Stimulated activated CD8-positive, alpha-beta memory T cell treated with anti-CD3 and anti-CD28 coated beads, Interleukin-7, amount 100 ng/mL, for 4 hours (primary cell): Measurements from ENCODE around the gene FBL.

Experiments used
- DNase-seq, 2 donors: peaks; one replicate each; pipeline ENCODE4 v3.0.0-alpha.2; 2020; ENCODE audit warnings: low read depth in 2 of 2

The FBL gene

GRCh38 chr19:39842693-39843435 lies 3.3 kb downstream of the FBL start:
- no peak for DNase-seq

- no peak for DNase-seq
Observed at GRCh38 chr19:39841041-39841440, 5.1 kb downstream of the FBL start.

DNA sequence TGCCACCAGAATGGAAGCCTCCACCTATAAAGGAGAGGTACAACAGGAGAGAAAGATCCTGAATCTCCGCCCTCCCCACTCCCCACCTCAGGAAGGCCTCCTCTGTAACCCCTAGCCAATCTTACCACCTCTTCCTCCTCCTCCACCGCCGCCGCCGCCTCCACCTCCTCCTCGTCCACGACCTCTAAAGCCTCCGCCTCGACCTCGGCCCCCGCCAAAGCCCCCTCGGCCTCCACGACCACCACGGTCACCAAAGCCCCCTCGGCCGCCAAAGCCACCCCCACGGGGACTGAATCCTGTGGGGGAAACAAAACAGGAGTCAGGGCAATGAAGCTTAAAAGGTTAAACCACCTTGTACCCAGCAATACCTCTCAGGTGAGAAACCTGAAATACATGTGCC lies 5.7 kb downstream of the FBL start:
- DNase-seq: no peak

GRCh38 chr19:39839678-39840327 lies 6.4 kb downstream of the FBL start:
- DNase-seq: no peak

DNA sequence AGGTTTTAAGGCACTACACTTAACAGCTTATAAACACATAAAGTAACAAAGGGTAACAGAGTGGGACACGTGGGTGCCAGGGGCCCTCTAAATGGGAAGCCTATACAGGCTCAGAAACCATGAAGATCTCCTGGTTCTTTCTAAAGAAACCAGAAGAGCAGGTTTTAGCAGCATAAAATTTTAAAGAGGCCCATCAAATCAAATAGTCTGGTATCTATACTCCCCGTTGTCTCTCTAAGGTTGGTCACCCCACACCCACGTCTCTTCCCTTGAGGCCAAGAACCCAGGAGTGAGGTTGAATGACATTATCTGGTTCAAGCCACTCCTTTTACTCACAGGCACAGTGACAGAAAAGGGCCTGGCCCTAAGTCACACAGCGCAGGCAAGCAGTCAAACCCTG lies 7.6 kb downstream of the FBL start:
- DNase-seq: no peak

- no peak for DNase-seq
Observed at GRCh38 chr19:39837978-39838377, 8.2 kb downstream of the FBL start.

DNA sequence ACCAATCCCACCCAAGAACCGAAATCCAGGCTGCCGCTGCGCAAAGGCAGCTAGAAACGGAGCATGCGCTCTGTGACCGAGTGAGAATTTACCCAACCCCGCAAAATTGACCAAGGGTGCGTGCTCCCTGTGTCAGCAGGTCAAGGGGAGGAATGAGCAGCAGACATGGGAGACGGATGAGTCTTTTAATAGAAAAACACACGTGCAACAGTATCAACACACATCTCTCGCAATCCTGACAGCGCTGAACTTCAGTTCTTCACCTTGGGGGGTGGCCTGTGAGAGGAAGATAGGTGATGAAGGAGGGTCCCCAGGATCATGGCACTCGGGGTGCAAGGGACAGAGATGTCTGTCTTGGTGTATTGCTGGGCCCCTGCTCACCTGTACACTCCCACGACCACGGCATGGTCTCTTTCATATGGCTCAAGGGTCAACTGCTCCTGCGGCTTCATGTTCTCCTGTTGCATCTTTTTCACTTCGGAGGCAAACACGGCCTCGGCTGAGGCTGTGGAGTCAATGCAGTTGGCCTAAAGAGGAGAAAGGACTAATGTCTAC lies 11.8 kb downstream of the FBL start:
- no peak for DNase-seq

- peak; percentile 96 for DNase-seq
Observed at GRCh38 chr19:39833464-39834286, 12.5 kb downstream of the FBL start, which contains the start of gene DYRK1B. TSS of gene DYRK1B (minus strand) at chr19:39834162. CDS start at chr19:39831867, 2,295 bp downstream.

DNA sequence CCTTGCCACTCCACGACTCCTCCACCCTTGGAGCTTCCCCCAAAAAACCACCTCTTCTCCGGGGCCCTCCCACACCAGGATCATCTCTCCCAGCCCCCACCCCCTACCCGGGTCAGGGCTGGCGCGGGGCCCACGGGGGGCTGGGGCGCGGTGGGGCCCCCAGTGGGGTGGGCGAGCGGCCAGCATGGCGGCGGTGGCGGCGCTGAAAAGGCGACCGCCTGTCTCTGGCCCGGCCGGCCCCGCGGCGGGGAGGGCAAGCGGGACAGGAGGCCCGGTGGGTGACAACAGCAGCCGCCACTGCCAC lies 13.1 kb downstream of the FBL start:
- DNase-seq: no peak

GRCh38 chr19:39832341-39833083 lies 13.7 kb downstream of the FBL start:
- DNase-seq: no peak

DNA sequence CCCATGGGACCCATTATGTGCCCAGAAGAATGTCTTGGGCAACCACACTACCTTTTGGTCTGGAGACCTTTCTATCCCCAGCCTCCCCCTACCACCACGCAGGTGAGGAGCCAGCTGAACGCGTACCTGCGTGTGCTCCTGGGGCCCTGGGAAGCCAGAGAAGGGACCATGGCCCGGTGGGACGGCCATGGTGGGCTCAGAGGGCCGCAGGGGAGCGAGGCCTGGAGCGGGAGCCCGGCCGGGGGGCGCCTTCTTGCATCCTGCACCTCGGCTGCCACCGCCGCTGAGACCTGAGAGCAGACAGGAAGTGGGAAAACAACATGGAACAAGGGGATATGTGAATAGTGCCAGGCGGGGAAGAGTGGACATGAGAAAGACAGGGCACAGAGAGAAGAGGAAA lies 14.5 kb downstream of the FBL start:
- DNase-seq: no peak

GRCh38 chr19:39830847-39831246 lies 15.3 kb downstream of the FBL start:
- no peak for DNase-seq

DNA sequence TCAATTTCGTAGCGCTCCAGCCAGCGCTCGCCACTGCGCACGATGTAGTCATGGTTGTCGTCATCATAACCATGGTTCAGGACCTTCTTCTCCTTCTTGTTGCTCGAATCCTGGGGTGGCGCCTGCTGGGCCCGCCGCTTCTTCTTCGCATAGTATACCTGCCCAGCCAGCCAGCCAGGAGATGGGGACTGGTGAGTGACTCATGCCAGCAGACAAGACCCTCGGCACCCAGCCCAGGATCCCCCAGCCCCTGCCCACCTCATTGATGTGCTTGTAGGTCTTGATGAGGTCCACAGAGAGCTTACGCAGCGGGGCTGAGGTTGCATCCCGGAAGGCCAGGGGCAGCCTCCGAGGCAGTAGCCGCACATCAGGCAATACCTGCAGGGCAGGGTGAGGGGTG lies 15.8 kb downstream of the FBL start:
- no peak for DNase-seq

- no peak for DNase-seq
Observed at GRCh38 chr19:39829702-39830275, 16.4 kb downstream of the FBL start.

DNA sequence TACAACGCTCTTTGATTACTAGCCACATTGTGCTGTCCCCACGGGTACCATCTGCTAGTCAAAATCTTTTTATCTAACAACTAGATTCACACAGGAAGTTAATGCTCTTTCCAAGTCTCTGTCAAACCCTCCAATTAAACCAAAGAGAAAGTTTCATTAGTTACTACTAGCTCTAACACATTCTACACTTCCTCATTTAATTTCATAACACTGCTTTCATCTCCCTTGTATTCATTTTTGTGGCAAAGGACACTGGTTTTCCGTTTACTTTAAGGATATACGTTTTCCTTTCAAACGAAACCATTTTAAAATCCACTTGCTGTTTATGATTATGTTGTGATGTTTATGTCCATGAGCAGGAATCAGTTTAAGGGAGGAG lies 17.5 kb downstream of the FBL start:
- DNase-seq: no peak

DNA sequence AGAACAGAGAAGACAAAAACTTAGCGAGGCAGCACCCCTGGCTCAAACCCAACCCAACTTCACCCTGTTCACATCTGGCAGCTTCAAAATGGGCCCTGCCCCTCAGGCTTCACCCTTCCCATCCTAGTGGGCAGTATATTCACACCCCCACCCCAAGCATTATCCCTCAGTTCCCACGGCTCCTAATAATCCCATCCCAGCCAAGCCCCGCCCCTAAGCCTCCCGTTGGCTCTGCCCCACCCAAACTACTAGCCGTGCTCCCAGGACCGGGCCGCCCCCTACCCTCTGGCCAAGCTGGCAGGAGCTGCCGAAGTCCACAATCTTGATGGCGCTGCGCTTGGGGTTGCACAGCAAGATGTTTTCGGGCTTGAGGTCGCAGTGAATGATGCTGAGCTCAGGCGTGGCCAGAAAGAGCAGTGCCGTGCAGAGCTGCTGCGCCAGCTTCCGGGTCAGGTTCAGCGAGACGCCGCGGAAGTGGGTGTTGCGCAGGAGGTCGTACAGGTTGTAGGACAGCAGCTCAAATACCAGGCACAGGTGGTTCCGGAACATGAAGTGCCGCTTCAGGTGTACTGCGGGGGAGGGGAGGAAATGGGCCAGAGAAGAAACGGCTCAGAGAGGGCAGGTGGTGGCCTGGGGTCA lies 18.0 kb downstream of the FBL start:
- DNase-seq: no peak

DNA sequence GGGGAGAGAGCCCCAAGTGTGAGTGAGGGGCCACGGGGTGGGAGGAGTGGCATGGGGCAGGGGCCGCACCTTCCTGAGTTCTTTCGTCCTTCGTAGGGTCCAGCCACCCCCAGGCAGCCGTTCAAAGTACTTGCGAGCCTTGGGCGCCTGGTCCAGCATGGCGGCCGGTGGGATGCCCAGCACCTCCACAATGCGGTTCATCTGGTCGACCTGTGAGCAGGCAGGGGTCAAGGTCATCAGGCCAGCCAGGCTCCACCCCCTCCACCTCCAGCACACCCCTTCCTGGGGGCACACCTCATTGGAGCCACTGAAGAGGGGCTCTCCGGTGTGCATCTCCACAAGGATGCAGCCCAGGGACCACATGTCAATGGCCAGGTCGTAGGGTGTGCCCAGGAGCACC lies 19.0 kb downstream of the FBL start:
- DNase-seq: no peak

- no peak for DNase-seq
Observed at GRCh38 chr19:39826311-39826945, 19.8 kb downstream of the FBL start.

GRCh38 chr19:39825531-39826076 lies 20.6 kb downstream of the FBL start:
- no peak for DNase-seq

- no peak for DNase-seq
Observed at GRCh38 chr19:39825093-39825463, 21.1 kb downstream of the FBL start.
